ENCODE data around the gene VPS11.
"Not testable (repeated sequence)": the region's sequence is repeated elsewhere in the genome, so short reads cannot be mapped to it uniquely, and the experiment has no call there.

The VPS11 gene

GRCh38 chr11:119103161-119103664, 35.6 kb downstream of the VPS11 start:
- not testable (repeated sequence) for DNase-seq (ENCODE audit: low read depth)

DNA sequence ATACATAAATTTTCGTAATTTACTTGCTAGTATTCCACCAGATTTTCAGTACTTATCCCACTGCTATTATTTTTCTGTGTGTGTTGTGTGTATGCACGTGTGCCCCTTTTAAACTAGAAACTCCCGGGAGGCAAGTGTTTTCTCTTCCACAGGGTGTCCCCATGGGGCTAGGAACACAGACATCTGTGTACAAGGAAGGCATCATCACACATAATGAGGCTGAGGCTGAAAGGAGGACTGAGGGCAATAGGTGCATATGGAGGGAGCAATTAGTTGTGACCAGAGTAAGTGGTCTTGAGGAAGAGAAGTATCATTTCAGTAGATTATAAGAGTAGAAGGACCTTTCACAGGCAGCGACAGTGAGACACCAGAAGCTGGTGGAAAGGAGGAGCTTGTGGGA, 36.2 kb downstream of the VPS11 start:
- no peak for DNase-seq (ENCODE audit: low read depth)

GRCh38 chr11:119106564-119107537, 39.2 kb downstream of the VPS11 start, which contains the start of gene C2CD2L:
TSS of gene C2CD2L (plus strand) at chr11:119107344. CDS start at chr11:119107742, 398 bp downstream.
- DNase-seq (ENCODE audit: low read depth): peak; percentile 91

DNA sequence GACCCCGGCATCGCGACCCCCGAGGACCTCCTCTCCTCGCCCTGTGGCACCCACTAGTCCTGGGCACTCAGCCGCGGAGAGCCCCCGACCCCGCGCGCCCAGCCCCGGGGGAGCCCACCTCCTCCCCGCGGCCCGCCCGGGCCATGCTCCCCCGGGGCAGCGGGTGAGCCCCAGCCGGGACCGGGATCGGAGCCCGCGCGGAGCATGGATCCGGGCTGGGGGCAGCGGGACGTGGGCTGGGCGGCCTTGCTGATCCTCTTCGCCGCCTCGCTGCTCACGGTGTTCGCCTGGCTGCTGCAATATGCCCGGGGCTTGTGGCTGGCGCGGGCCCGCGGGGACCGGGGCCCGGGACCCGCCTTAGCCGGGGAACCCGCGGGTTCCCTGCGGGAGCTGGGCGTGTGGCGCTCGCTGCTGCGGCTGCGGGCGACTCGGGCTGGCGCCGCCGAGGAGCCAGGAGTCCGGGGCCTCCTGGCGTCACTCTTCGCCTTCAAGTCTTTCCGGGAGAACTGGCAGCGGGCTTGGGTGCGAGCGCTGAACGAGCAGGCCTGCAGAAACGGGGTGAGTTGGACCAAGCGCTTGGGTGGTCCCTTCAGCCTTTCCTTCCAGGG, 40.0 kb downstream of the VPS11 start:
- DNase-seq (ENCODE audit: low read depth): no peak

- no peak for DNase-seq (ENCODE audit: low read depth)
Measured at GRCh38 chr11:119108146-119108856, 40.7 kb downstream of the VPS11 start.

GRCh38 chr11:119108857-119109221, 41.2 kb downstream of the VPS11 start:
- no peak for DNase-seq (ENCODE audit: low read depth)

GRCh38 chr11:119109843-119110242, 42.2 kb downstream of the VPS11 start:
- no peak for DNase-seq (ENCODE audit: low read depth)

GRCh38 chr11:119110439-119110838, 42.8 kb downstream of the VPS11 start:
- no peak for DNase-seq (ENCODE audit: low read depth)

DNA sequence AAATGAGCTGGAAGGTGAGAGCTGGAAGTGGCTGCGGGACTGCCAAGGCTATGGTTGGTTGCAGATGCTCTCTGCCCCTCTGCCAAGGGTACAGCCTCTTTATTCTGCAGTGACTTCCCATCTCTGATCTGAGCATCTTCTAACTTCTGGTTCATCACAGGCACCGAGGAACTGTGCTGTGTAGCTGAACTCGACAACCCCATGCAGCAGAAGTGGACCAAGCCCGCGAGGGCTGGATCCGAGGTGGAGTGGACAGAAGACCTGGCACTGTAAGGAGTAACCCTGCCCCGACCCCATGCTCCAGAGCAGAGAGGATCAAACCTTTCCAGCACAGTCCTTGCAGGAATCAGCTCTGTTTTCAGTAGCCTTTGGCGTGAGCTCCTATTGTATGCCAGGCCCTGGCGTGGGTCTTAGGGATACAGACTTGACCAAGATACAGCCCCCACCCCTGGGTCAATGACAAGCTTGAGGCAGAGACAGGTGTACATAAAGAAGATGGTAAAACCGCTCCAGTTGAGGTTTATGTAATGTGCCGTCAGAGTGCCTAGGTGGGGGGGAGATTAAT, 43.8 kb downstream of the VPS11 start:
- DNase-seq (ENCODE audit: low read depth): no peak

GRCh38 chr11:119112314-119113020, 44.8 kb downstream of the VPS11 start:
- DNase-seq (ENCODE audit: low read depth): no peak

DNA sequence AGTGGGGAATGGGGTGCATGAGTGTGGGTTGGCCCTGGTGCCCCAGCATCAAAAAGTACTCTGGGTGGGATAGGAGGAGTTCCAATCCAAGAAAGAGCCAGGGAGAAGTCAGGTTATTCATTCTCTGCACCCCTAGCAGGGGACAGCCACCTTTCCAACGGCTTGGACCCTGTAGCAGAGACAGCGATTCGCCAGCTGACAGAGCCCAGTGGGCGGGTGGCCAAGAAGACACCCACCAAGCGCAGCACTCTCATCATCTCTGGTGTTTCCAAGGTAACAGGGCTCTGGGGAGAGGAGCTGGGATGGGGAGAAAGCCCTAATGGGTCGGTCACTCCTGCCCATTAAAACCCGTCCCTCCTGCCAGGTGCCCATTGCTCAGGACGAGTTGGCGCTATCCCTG, 46.1 kb downstream of the VPS11 start:
- DNase-seq (ENCODE audit: low read depth): no peak

DNA sequence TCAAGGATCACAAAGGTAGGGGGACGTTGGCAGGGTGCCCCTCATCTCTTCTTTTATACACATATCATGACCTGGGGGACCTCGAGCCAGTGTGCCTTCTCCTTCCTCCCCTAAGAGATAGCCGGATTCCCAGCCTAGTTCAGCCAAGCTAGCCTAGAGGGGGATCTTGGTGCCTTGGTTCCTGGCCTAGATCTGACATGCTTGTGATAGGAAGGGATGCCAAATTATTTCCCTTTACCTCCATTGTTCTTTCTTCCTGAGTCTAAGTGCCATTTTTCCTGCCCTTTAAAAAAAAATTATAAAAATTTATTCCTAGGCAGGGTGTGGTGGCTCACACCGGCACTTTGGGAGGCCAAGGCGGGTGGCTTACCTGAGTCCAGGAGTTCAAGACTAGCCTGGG, 46.7 kb downstream of the VPS11 start:
- no peak for DNase-seq (ENCODE audit: low read depth)

DNA sequence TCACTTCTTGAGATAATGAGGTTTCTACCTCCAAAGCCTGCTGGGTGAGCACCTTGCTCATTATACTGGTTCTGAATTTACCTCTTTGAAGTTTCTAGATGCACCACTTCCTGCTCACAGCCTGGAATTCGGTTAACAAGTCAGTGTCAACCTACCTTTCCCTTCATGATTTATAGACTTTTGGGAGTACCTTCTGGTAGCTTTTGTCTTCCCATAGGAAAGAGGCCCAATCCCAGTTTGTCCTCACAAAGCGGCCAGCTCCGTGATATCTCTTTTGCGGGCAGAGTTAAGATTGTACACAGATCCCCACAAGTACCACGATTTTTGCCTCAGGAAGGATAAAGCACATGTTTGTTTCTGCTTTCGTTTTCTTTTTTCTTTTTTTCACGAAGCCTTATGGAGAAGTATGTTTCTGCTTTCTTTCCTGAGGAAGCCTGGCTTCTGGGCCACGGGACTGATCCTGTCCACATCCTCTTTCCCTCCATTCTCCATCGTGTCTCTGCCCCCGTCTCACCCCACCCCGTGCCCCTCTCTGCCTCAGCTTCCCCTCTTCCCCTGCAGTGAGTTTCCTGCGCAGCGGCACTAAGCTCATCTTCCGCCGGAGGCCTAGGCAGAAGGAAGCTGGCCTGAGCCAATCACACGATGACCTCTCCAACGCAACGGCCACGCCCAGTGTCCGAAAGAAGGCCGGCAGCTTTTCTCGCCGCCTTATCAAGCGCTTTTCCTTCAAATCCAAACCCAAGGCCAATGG, 48.0 kb downstream of the VPS11 start:
- DNase-seq (ENCODE audit: low read depth): no peak

- no peak for DNase-seq (ENCODE audit: low read depth)
Measured at GRCh38 chr11:119116235-119116594, 48.6 kb downstream of the VPS11 start.

- DNase-seq (ENCODE audit: low read depth): no peak
Measured at GRCh38 chr11:119116601-119117000, 49.0 kb downstream of the VPS11 start.

DNA sequence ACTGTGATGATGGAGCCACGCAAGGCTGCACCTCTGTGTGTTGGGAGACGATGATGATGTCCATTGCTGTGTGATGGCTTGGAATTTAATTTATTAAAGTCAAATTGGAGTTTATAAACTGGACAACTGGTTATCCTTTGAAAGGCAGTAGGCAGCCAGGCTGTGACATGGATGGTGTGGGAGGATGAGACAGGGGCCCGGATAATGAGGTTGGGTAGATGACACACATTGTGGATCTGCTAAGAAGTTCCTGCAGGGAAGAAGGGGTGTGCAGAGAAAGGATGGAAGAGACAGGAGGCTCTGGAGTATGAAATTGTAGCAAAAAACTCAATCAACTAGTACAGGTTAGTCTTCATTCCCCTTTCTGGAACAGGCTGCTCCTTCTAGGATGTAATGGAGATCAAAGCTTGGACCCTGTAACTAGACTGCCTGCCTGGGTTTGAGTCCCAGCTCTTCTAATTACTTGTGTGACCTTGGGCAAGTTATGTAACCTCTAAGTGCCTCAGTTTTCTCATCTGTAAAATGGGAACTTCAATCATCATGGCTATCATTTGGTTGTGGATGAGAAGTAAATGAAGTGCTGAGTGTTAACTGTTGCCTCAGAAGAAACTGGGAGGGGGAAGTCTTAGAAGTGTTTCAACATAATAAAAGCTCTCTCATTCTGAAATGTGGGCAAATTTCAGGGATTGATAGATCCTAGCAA, 49.5 kb downstream of the VPS11 start:
- no peak for DNase-seq (ENCODE audit: low read depth)

DNA sequence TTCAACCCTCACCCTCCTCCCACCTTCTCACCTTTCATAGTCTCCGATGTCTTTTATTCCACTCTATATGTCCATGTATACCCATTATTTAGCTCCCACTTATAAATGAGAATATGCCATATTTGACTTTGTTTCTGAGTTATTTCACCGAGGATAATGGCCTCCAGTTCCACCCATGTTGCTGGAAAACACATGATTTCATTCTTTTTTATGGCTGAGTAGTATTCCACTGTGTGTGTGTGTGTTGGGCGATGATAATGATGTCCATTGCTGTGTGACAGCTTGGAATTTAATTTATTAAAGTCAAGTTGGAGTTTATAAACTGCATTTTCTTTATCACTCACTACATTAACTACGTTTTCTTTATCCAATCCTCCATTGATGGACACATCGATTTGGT, 50.6 kb downstream of the VPS11 start:
- DNase-seq (ENCODE audit: low read depth): no peak

GRCh38 chr11:119118946-119119345, 51.3 kb downstream of the VPS11 start:
- no peak for DNase-seq (ENCODE audit: low read depth)

GRCh38 chr11:119120639-119121007, 53.0 kb downstream of the VPS11 start:
- no peak for DNase-seq (ENCODE audit: low read depth)

Measured in activated T-cell treated with anti-CD3 and anti-CD28 coated beads for 48 hours (primary cell).